Measurements from ENCODE around the gene ERMN. TPM values are rescaled to one million over a fixed set of nuclear protein-coding genes. Genes with fewer than 3 reads are reported as not detected.

The ERMN gene
- total RNA-seq, 1 donor from 2014 or later: not detected

GRCh38 chr2:157329524-157329923, 3.9 kb upstream of the ERMN start:
- H3K9me3 Mint-ChIP-seq (ENCODE audit: unreplicated experiment): no peaks in the 10 kb centered on the region
- no peak overlapping the region for H3K27ac Mint-ChIP-seq (ENCODE audit: unreplicated experiment)
- peaks cover 31% of the 10 kb centered on the region for H3K4me1 Mint-ChIP-seq (ENCODE audit: unreplicated experiment)
- no peak for DNase-seq (ENCODE audit: extremely low spot score, unreplicated experiment)
- no peak for TF ChIP-seq CTCF (IDR thresholded peaks at IDR 0.05)
- no peaks in the 10 kb centered on the region for H3K36me3 Mint-ChIP-seq (ENCODE audit: unreplicated experiment)
- no peak overlapping the region for H3K4me3 Mint-ChIP-seq (ENCODE audit: unreplicated experiment)
- H3K27me3 Mint-ChIP-seq (ENCODE audit: unreplicated experiment): peaks cover 16% of the 10 kb centered on the region

GRCh38 chr2:157327621-157328500, 2.2 kb upstream of the ERMN start:
- no peaks in the 10 kb centered on the region for H3K9me3 Mint-ChIP-seq (ENCODE audit: unreplicated experiment)
- peak overlapping the region; percentile 68 for H3K27ac Mint-ChIP-seq (ENCODE audit: unreplicated experiment)
- peaks cover 13% of the 10 kb centered on the region for H3K27me3 Mint-ChIP-seq (ENCODE audit: unreplicated experiment)
- H3K4me1 Mint-ChIP-seq (ENCODE audit: unreplicated experiment): peaks cover 31% of the 10 kb centered on the region
- peak; percentile 92 for TF ChIP-seq CTCF (IDR thresholded peaks at IDR 0.05)
- peak; percentile 90 for DNase-seq (ENCODE audit: extremely low spot score, unreplicated experiment)
- H3K36me3 Mint-ChIP-seq (ENCODE audit: unreplicated experiment): no peaks in the 10 kb centered on the region
- H3K4me3 Mint-ChIP-seq (ENCODE audit: unreplicated experiment): no peak overlapping the region

- Mint-ChIP-seq H3K4me1 (ENCODE audit: unreplicated experiment) (peaks cover 31% of the 10 kb centered on the region), H3K27me3 (ENCODE audit: unreplicated experiment) (peaks cover 16% of the 10 kb centered on the region), H3K27ac (ENCODE audit: unreplicated experiment) (peak overlapping the region; percentile 68), H3K9me3 (ENCODE audit: unreplicated experiment) (no peaks in the 10 kb centered on the region), H3K36me3 (ENCODE audit: unreplicated experiment) (no peaks in the 10 kb centered on the region), H3K4me3 (ENCODE audit: unreplicated experiment) (no peak overlapping the region)
- TF ChIP-seq CTCF (IDR thresholded peaks at IDR 0.05): no peak
- DNase-seq (ENCODE audit: extremely low spot score, unreplicated experiment): no peak
Measured at GRCh38 chr2:157327200-157327599, 1.6 kb upstream of the ERMN start.

- DNase-seq (ENCODE audit: extremely low spot score, unreplicated experiment): no peak
- no peaks in the 10 kb centered on the region for H3K9me3 Mint-ChIP-seq (ENCODE audit: unreplicated experiment)
- no peak overlapping the region for H3K27ac Mint-ChIP-seq (ENCODE audit: unreplicated experiment)
- H3K4me3 Mint-ChIP-seq (ENCODE audit: unreplicated experiment): no peak overlapping the region
- peaks cover 16% of the 10 kb centered on the region for H3K27me3 Mint-ChIP-seq (ENCODE audit: unreplicated experiment)
- TF ChIP-seq CTCF (IDR thresholded peaks at IDR 0.05): no peak
- H3K36me3 Mint-ChIP-seq (ENCODE audit: unreplicated experiment): no peaks in the 10 kb centered on the region
- peaks cover 31% of the 10 kb centered on the region for H3K4me1 Mint-ChIP-seq (ENCODE audit: unreplicated experiment)
Measured at GRCh38 chr2:157326698-157327097, 1.1 kb upstream of the ERMN start.

- no peak for TF ChIP-seq CTCF (IDR thresholded peaks at IDR 0.05)
- Mint-ChIP-seq H3K4me1 (ENCODE audit: unreplicated experiment) (peaks cover 22% of the 10 kb centered on the region), H3K27ac (ENCODE audit: unreplicated experiment) (no peak overlapping the region), H3K27me3 (ENCODE audit: unreplicated experiment) (peaks cover 16% of the 10 kb centered on the region), H3K4me3 (ENCODE audit: unreplicated experiment) (no peak overlapping the region), H3K9me3 (ENCODE audit: unreplicated experiment) (no peaks in the 10 kb centered on the region), H3K36me3 (ENCODE audit: unreplicated experiment) (no peaks in the 10 kb centered on the region)
- no peak for DNase-seq (ENCODE audit: extremely low spot score, unreplicated experiment)
Measured at GRCh38 chr2:157324331-157324843, 1.2 kb downstream of the ERMN start.

All from osteocyte (in vitro differentiated cells).